Ovary (tissue), 3 donors: ENCODE measurements around the gene SUSD6.

Experiments
- POLR2A ChIP-seq: fragments of 450-650 bp; IDR thresholded peaks from one replicate; pipeline ENCODE4 v1.6.1; 2017; ENCODE audit warnings: antibody characterized with exemption, mild to moderate bottlenecking, moderate library complexity
- TF ChIP-seq, protein P1 (sequence below), 3 donors: fragments of 450-650 bp in 2 of 3; fragments of 200-600 bp in 1 of 3; IDR thresholded peaks; one replicate each; pipeline versions ENCODE4 v1.5.1 to v1.8.0; 2016 to 2022; ENCODE audit warnings: antibody characterized with exemption in 3 of 3, mild to moderate bottlenecking in 1 of 3
- donor health status: DM: no; HTN: no; CAD: no.

- TF ChIP-seq, protein P1, sequence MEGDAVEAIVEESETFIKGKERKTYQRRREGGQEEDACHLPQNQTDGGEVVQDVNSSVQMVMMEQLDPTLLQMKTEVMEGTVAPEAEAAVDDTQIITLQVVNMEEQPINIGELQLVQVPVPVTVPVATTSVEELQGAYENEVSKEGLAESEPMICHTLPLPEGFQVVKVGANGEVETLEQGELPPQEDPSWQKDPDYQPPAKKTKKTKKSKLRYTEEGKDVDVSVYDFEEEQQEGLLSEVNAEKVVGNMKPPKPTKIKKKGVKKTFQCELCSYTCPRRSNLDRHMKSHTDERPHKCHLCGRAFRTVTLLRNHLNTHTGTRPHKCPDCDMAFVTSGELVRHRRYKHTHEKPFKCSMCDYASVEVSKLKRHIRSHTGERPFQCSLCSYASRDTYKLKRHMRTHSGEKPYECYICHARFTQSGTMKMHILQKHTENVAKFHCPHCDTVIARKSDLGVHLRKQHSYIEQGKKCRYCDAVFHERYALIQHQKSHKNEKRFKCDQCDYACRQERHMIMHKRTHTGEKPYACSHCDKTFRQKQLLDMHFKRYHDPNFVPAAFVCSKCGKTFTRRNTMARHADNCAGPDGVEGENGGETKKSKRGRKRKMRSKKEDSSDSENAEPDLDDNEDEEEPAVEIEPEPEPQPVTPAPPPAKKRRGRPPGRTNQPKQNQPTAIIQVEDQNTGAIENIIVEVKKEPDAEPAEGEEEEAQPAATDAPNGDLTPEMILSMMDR (IDR thresholded peaks at IDR 0.05) = no peak
- TF ChIP-seq POLR2A = no peak
These were observed 36.5 kb upstream of the SUSD6 start for GRCh38 chr14:69574954-69575295.
